ENCODE data around the gene UQCC3.
A peak's percentile ranks its signal among the peaks of the same experiment; 100 is the strongest.
"Not testable (repeated sequence)": the region's sequence is repeated elsewhere in the genome, so short reads cannot be mapped to it uniquely, and the experiment has no call there.

UQCC3 gene, protein sequence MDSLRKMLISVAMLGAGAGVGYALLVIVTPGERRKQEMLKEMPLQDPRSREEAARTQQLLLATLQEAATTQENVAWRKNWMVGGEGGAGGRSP

DNA sequence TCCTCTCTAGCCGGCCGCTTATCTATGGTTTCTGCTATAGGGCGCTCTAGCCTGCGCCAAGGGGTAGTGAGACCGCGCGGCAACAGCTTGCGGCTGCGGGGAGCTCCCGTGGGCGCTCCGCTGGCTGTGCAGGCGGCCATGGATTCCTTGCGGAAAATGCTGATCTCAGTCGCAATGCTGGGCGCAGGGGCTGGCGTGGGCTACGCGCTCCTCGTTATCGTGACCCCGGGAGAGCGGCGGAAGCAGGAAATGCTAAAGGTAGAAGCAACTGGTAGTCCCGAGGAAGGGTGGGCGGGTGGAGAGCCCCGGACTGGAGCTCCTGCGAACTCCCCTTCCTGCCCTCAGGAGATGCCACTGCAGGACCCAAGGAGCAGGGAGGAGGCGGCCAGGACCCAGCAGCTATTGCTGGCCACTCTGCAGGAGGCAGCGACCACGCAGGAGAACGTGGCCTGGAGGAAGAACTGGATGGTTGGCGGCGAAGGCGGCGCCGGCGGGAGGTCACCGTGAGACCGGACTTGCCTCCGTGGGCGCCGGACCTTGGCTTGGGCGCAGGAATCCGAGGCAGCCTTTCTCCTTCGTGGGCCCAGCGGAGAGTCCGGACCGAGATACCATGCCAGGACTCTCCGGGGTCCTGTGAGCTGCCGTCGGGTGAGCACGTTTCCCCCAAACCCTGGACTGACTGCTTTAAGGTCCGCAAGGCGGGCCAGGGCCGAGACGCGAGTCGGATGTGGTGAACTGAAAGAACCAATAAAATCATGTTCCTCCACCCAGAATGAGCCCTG is at the start of gene UQCC3, which contains the start of gene LBHD1:
Gene UQCC3, plus strand, starts transcription at position 66 of the 782 bp plus-strand sequence. Its CDS starts 73 bp downstream, at position 139.
Gene LBHD1, minus strand, starts transcription at position 660 of the 782 bp plus-strand sequence. CDS start 2,236 bp downstream, outside the sequence.
- peak; percentile 85 for DNase-seq

GRCh38 chr11:62622476-62623089 is 48.9 kb upstream of the UQCC3 start:
- DNase-seq: no peak

DNA sequence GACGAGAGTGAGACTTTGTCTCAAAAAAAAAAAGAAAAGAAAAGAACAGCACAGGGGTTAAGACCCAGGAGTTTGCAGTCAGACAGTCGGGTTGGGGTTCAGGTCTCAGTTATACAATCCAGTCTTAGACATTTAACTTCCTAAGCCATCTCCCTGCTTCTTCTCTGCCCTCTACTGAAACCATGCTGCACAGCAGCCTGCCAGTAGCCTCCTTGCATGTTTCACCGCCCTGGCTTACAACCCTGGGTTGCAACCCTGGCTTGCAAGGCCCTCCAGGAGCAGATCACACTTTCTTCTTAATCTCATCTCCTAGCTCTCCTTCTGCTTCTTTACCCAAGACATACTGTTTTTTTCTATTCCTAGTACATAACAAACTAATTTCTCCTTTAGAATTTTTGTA is 43.8 kb upstream of the UQCC3 start:
- DNase-seq: no peak

- DNase-seq: no peak
Measured at GRCh38 chr11:62632492-62632891, 39.0 kb upstream of the UQCC3 start.

- DNase-seq: no peak
Measured at GRCh38 chr11:62644220-62644619, 27.3 kb upstream of the UQCC3 start.

GRCh38 chr11:62645671-62645945 is 25.9 kb upstream of the UQCC3 start:
- DNase-seq: no peak

GRCh38 chr11:62645946-62646824 is 25.3 kb upstream of the UQCC3 start, which contains the start of gene GANAB:
Gene GANAB (minus strand): TSS chr11:62646613. CDS start chr11:62646599, 14 bp downstream.
- DNase-seq: peak; percentile 97

DNA sequence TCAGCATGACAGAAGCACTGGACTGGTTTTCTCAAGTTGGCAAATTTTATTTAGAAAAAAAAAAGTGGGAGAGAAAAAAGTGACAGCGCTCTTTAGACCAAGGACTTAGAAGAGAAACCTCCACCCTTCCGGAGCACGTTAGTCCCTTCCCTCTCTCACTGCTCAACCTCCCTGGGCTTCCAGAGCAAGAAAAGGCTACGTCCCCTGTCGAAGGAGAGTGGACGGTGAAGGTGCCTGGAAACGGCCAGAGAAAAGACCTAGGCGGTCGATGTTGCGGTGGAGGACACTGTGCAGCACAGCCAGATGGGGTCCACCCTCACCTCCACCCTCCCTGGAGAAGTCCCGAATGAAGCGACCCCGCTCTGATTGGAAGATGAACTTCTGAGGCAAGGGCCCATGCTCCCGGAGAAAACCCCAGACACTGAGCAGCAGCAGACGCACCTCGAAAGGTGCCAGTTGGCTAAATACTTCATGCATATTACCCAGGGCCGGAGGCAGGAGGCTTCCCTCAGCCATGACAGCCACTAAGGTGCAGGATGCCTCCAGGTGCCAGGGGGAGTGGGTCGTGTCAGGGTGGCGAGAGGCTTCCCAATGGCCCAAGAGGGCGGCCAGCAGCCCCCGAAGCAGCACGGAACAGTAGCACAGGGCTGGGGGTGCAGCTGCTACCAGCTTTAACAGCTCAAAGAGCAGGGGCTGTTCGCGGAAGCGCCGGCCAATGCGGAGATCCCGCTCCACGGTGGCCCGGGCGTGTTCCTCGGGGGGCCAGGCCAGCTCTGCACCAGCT is 24.5 kb upstream of the UQCC3 start:
- no peak for DNase-seq

DNA sequence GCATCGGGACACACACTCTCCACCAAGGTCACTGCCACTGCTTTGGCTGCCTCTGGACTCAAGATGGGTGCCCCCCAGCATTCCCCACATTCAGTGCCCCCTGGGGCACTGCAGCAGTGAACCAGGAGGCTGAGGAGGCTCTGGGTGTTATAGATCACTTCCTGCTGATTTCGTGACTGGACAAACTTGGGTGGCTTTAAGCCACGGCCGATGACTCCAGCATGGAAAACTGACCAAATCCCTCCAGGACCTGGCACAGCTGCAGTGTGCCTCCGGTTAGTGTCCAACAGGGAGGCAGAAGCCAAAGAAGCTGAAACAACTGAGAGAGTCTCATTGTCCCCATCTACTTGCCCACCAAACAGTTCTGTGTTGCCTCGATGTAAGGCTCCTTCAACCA is 23.9 kb upstream of the UQCC3 start:
- DNase-seq: no peak

DNA sequence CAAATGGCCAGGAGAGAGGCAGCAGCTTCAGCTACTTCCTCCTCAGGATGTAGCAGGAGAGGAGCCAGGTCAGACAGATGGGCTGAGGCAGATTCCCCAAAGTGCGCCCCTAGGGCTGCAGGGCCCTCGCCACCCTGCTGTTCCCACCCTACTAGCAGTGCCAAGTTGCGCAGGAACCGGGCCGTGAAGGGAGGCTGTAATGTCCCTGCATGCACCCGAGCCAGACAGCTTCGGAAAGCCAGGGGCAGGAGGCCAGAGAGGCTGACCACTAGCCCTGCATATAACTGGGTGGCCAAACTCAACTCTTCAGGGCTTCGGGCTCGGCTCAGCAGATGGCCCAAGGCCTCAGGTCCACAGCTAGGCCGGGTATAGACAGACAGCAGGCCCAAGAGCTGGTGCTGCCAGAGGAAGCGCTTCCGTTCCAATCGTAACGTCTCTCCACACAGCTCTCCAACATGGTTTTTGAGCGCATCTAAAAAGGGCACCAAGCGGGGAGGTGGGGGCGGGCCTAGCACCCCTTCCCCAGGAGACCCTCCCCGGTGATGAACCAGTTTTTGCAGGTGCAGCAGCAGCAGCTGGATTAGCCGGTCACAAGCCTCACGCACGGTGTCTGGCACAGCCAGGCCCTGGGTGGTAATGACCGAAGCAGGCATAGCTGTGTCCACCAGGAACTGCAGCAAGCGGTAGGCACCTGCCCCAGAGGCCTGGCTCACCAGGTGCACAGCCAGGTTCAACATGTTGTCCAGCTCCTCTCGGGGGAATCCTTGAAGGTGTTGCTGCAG is 23.1 kb upstream of the UQCC3 start:
- DNase-seq: no peak

- DNase-seq: no peak
Measured at GRCh38 chr11:62648967-62649364, 22.5 kb upstream of the UQCC3 start.

GRCh38 chr11:62649486-62649885 is 22.0 kb upstream of the UQCC3 start:
- DNase-seq: no peak

DNA sequence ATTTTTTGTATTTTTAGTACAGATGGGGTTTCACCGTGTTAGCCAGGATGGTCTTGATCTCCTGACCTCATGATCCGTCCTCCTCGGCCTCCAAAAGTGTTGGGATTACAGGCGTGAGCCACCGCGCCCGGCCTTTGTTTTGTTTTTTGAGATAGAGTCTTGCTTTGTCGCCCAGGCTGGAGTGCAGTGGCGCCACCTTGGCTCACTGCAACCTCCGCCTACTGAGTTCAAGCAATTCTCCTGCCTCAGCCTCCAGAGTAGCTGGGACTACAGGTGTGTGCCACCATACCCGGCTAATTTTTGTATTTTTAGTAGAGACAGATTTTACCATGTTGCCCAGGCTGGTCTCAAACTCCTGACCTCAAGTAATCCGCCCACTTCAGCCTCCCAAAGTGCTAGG is 21.2 kb upstream of the UQCC3 start:
- DNase-seq: not testable (repeated sequence)

DNA sequence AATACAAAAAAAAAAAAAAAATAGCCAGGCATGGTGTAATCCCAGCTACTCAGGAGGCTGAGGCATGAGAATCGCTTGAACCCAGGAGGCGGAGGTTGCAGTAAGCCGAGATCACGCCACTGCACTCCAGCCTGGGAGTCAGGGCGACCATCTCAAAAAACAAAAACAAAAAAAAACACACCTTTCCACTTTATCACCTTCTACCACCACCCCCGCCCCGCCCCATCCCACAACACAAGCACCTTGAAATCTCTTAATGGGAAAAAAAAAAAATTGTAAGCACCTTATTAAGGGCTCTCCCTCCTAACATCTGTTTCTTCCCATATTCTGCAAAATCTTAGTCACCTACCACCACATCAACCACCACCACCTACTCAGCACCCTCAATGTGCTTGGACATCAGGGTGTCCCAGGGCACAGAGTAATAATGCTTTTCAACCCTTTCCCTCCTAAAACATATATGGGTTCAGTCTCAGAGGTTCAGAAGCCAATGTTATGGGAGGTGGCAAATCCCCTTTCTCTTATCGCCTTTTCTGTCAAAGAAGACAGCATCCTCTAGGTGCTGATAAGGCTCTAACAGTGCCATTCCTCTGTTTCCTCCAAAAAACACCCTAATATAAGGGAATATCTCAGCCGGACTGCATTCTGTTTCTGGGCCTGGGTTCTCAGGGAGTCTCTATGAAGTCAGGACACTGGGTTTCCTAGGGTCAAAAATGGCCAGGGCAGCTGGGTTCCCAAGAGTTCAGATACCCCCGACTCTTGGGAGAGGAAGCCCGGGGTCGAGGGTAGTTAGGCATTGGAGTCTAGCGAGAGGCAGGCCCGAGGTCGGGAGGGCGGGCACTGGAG is 19.1 kb upstream of the UQCC3 start:
- no peak for DNase-seq

DNA sequence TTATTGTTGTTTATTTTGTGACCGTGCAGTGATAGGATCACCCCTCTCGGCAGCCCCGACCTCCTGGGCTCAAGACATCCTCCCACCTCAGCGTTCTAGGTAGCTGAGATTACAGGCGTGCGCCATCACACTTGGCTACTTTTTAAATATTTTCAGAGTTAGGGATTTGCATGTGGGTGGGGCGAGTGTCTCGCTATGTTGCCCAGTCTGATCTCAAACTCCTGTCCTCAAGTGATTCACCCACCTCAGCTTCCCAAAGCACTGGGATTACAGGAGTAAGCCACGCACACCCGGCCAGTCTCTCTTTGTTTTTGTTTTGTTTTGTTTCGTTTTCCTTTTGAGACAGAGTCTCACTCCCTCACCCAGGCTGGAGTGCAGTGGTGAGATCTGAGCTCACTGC is 17.2 kb upstream of the UQCC3 start:
- DNase-seq: no peak

DNA sequence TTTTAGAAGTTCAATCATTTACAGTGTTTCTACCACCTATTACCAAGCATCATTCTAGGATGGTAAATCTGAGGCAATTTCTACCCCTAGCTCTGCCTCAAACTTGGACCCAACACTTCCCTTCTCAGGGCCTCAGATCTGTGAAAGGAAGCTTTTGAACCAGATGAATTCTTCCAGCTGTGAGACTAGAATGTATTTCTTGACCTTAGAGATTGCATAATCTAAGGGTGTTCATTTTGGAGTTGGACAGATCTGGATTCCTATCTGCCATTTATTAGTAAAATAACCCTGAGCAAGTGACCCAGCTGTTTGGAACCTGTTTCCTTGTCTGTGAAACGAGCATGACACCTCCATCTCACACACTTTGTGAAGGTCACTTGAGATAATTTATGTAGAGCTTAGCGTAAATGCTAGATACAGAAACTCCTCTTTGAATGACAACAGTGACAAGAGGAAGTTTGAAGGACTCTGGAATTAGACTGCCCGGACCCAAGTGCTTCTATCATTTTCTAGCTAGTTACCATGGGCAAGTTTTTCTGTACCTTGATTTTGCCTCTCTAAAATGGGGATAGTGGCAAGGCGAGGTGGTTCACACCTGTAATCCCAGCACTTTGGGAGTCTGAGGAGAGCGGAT is 14.6 kb upstream of the UQCC3 start:
- DNase-seq: no peak

DNA sequence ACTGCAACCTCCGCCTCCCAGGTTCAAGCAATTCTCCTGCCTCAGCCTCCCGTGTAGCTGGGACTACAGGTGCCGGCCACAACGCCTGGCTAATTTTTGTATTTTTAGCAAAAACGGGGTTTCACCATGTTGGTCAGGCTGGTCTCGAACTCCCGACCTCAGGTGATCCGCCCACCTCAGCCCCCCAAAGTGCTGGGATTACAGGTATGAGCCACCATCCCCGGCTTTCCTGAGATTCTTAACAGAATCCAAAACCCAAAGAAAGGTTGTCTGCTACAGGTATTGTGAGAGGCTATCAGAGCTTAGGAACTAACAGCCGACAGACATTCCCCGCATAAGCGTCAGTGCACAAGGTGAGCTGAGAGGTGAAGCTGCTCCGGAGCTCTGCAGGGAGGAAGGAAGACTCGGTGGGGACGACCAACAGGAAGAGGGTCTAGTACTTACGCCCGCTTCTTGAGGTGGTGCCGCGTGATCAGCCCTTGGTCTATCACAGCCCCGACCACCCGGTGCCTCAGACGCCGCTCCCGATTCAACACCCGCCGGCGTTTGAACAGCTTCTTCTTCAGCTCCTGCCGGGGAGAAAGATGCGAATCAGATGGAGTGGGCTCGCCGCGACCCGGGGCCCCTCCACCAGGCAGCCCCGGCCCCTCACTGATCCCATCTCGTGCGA is 6.9 kb upstream of the UQCC3 start:
- DNase-seq: peak; percentile 74

GRCh38 chr11:62665075-62665598 is 6.3 kb upstream of the UQCC3 start, which contains the start of the genes C11orf98 and CSKMT:
Gene C11orf98 (minus strand): TSS chr11:62665210. CDS start chr11:62665169, 41 bp downstream.
Gene CSKMT (plus strand): TSS chr11:62665312. CDS start chr11:62665880, 568 bp downstream.
- peak; percentile 86 for DNase-seq

All from NCI-H510A treated with DMSO at 0.1 percent for 48 hours (cell line).